ENCODE results near the gene EIF2S2. TPM values are rescaled to one million over a fixed set of nuclear protein-coding genes. Genes with fewer than 3 reads are reported as not detected.

Gene EIF2S2
- total RNA-seq, 6 experiments from 2014 or later = 16.7 to 50.6 (median 30.8) TPM

GRCh38 chr20:34100576-34100975 is 11.5 kb downstream of the EIF2S2 start:
- no peak for DNase-seq
- H3K4me1 ChIP-seq = no peaks in the 10 kb centered on the region
- 90% methylated on average over 3 of the region's 3 CpGs for WGBS (ENCODE audit: insufficient coverage, low coverage, low lambda C conversion rate, missing lambda C conversion rate)
- ATAC-seq = no peak
- H3K27ac ChIP-seq = no peak overlapping the region
- H3K27me3 ChIP-seq = no peaks in the 10 kb centered on the region
- peaks cover 17 to 98% (median 55%) of the 10 kb centered on the region in 4 donors for H3K36me3 ChIP-seq
- intact Hi-C loops (cut with DNase I) = no loop called here
- H3K4me3 ChIP-seq = no peak overlapping the region
- TF ChIP-seq, protein P1, sequence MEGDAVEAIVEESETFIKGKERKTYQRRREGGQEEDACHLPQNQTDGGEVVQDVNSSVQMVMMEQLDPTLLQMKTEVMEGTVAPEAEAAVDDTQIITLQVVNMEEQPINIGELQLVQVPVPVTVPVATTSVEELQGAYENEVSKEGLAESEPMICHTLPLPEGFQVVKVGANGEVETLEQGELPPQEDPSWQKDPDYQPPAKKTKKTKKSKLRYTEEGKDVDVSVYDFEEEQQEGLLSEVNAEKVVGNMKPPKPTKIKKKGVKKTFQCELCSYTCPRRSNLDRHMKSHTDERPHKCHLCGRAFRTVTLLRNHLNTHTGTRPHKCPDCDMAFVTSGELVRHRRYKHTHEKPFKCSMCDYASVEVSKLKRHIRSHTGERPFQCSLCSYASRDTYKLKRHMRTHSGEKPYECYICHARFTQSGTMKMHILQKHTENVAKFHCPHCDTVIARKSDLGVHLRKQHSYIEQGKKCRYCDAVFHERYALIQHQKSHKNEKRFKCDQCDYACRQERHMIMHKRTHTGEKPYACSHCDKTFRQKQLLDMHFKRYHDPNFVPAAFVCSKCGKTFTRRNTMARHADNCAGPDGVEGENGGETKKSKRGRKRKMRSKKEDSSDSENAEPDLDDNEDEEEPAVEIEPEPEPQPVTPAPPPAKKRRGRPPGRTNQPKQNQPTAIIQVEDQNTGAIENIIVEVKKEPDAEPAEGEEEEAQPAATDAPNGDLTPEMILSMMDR (IDR thresholded peaks at IDR 0.05) = no peak
- TF ChIP-seq POLR2A (IDR thresholded peaks at IDR 0.05) = no peak
- no peaks in the 10 kb centered on the region for H3K9me3 ChIP-seq

DNA sequence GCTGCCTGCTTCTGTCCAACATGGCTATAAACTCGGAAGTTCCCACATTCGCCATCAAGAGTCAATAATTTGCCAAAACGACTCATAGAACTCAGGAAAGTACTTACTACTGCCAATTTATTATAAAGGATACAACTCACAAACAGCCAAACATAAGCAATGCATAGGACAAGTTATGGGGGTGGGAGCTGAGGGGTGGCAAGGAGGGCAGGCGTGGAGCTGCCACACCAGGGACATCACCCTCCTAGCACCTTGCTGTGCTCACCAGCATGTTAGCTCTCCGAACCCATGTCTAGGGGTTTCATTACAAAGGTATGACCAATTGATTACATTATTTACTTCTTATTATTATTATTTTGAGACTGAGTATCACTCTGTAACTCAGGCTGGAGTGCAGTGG is 12.4 kb downstream of the EIF2S2 start:
- H3K4me3 ChIP-seq = no peak overlapping the region
- TF ChIP-seq, protein P1 (IDR thresholded peaks at IDR 0.05) = no peak
- no peak for TF ChIP-seq POLR2A (IDR thresholded peaks at IDR 0.05)
- WGBS (ENCODE audit: insufficient coverage, low coverage, low lambda C conversion rate, missing lambda C conversion rate) = 59% methylated on average over 3 of the region's 5 CpGs
- no peaks in the 10 kb centered on the region for H3K9me3 ChIP-seq
- H3K27me3 ChIP-seq = no peaks in the 10 kb centered on the region
- intact Hi-C loops (cut with DNase I) = no loop called here
- ATAC-seq = no peak
- peaks cover 18 to 98% (median 57%) of the 10 kb centered on the region in 4 donors for H3K36me3 ChIP-seq
- no peaks in the 10 kb centered on the region for H3K4me1 ChIP-seq
- no peak overlapping the region for H3K27ac ChIP-seq
- DNase-seq = no peak

DNA sequence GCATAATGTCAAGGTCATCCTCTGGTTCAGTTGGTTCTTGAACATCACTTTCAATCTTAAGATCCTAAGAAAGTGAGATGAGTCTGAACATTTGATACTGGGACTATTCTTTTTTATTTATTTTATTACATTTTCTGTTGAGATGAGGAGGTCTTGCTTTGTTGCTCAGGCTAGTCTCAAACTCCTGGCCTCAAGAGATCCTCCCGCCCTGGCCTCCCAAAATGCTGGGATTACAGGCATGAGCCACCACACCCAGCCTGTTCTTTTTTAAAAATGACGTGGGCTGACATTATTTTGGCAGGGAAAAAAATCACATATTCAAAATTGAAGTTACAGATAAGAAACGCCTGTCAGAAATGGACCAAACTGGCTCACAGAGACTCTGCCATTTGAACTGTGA is 13.5 kb downstream of the EIF2S2 start:
- DNase-seq = no peak
- TF ChIP-seq, protein P1 (IDR thresholded peaks at IDR 0.05) = no peak
- no peak for TF ChIP-seq POLR2A (IDR thresholded peaks at IDR 0.05)
- Histone ChIP-seq H3K9me3 (no peaks in the 10 kb centered on the region), H3K27me3 (no peaks in the 10 kb centered on the region), H3K27ac (no peak overlapping the region), H3K36me3 (peaks cover 18 to 98% (median 55%) of the 10 kb centered on the region in 4 donors), H3K4me1 (no peaks in the 10 kb centered on the region), H3K4me3 (no peak overlapping the region)
- intact Hi-C loops (cut with DNase I) = no loop called here
- ATAC-seq = no peak
- WGBS (ENCODE audit: insufficient coverage, low coverage, low lambda C conversion rate, missing lambda C conversion rate) = 67% methylated on average over 3 of the region's 3 CpGs

- peaks cover 24 to 98% (median 54%) of the 10 kb centered on the region in 4 donors for H3K36me3 ChIP-seq
- H3K9me3 ChIP-seq = no peaks in the 10 kb centered on the region
- DNase-seq (no peak), ATAC-seq (no peak)
- WGBS (ENCODE audit: insufficient coverage, low coverage, low lambda C conversion rate, missing lambda C conversion rate) = 92% methylated on average over 5 of the region's 9 CpGs
- no peak overlapping the region for H3K4me3 ChIP-seq
- no peaks in the 10 kb centered on the region for H3K27me3 ChIP-seq
- TF ChIP-seq, protein P1 (IDR thresholded peaks at IDR 0.05) = no peak
- TF ChIP-seq POLR2A (IDR thresholded peaks at IDR 0.05) = no peak
- intact Hi-C loops (cut with DNase I) = no loop called here
- H3K4me1 ChIP-seq = no peaks in the 10 kb centered on the region
- no peak overlapping the region for H3K27ac ChIP-seq
These were observed 15.2 kb downstream of the EIF2S2 start for GRCh38 chr20:34096699-34097444.
